ENCODE measurements around the gene TBC1D1.

- no peak for TF ChIP-seq CTCF (IDR thresholded peaks at IDR 0.05)
- no peak for TF ChIP-seq POLR2A (IDR thresholded peaks at IDR 0.05)
These were observed 249.8 kb downstream of the TBC1D1 start for GRCh38 chr4:38140643-38141203.
